Suppressor macrophage treated with lipopolysaccharide for 1 hour (primary cell): ENCODE results near the gene TM9SF4.
A peak's percentile ranks its signal among the peaks of the same experiment; 100 is the strongest.
"Not testable (repeated sequence)": the region's sequence is repeated elsewhere in the genome, so short reads cannot be mapped to it uniquely, and the experiment has no call there.

Source experiments
- DNase-seq, 3 donors: peaks; one replicate each; pipeline ENCODE4 v3.0.0-alpha.2; 2020 to 2022

The TM9SF4 gene

DNA sequence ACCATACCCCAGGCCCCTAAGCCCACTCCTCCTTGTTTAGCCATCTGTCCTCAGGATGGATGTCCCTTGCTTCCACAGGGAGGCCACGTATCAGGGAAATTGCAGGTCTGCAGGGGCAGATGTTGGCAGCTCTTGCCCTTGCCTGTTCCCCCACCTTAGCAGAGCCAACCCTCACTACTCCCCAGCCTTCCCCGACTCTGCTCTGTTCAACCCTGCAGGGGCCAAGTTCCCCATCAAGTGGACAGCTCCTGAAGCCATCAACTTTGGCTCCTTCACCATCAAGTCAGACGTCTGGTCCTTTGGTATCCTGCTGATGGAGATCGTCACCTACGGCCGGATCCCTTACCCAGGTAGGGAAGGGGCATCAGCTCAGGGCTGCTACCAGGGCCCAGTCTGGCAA, 10.7 kb upstream of the TM9SF4 start:
- DNase-seq: no peak

DNA sequence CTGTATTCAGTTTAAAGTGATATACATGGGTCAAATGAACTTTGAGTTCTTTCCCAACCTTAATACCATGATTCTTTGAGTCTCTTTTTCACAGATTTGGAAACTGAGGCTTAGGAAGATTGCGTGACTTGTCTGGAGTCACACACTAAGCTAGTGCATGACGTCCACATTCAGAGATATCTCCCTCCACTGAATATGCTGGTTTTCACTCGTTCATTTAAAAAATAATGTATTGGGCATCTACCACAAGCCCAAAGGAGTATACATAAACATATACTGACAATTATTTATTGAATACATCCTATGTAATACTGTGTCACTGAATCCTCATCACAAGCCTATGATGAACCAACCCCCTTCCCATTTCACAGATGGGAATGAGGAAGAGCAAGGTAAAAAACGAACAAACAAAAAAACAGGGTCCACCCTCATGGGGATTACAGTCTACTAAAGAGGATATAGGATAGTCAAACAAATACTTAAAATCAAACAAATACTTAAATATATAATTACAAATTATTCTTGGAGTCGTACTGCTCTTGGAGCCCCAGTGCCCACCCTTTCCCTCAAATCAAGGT, 611 bp upstream of the TM9SF4 start:
- DNase-seq: no peak

DNA sequence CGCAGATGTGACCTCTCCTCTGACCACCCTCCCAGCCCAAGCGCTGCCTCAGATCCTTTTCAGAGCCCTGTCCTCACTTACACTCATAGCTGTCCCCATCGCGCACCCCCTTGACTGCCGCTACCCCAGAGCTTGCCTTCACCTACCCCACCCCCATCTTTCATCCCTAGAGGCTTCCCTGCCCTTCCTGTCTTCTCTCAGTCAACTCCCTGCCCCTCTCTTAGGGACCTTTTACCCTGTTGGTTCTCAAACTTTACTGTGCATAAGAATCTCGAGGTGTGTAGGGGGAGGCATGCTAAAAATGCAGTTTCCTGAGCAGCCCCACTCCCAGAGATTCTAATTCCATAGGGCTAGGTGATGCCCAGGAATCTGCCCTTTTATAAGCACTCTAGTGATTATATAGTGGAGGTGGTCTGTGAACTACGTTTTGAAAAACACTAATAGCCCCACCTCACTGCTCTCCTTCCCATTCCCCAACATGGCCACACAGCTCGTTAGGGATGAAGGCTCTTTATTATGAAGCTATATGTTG, 725 bp downstream of the TM9SF4 start:
- no peak for DNase-seq

DNA sequence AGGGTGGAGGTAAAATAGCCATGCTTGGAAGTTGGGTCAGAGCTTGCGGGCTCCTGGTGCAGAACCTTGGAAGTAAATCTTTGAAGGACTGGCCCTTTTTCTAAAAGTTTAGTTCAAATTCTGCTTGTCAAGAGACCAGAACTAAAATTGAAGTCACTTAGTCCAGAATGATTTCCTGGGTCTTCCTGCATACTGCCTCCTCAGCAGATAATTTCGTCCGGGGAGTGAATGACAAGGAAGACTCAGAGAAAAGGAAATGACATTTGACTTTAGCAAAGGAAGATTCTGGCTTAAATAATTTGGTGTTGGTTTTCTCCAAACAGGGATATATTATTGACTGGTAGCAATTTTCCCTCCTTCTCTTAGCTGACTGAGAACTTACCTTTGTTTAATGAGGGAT, 1.2 kb downstream of the TM9SF4 start:
- peak in 1 of 3 donors; percentile 20 for DNase-seq

DNA sequence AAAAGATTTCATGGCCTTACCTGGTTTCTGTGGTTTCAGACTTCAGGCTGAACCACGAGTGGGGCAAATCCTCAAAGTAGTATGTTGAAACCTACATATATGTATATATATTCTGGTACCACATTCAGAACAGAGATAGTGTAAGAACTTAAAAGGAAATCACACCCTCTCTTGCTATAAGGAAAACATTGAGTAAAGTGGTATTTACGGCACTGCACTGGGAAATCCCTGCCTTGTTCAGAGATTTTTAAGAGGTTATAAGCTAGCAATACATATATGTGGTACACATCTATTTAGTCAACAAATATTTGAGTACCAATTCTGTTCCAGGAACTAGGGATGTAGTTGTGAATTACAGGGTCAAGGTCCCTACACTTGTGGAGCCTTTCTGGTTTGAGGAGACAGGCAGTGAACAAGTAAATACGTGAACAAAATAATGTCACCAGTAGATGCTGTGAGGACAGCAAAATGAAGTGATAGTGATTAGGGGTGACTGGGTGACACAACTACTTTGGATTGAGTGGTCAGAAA, 1.7 kb downstream of the TM9SF4 start:
- DNase-seq: peak in 2 of 3 donors; percentile 28 to 39

DNA sequence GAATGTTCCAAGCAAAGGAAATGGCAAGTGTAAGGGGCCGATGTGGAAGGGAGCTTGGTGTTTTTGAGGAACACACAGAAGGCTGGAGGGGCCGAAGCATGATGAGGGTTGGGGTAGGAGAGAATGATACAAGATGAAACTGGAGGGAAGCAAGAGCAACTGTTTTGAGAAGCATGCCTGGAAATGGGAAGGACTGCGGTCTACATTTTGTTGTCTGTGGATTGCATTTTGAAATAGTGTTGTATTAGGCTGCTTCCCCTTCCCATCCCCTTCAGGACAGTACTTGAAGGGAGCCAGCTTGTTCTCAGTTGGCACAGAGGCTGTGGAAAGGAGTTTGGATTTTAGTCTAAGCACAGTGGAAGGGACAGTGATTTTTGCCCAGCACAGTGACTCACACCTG, 2.2 kb downstream of the TM9SF4 start:
- DNase-seq: peak; percentile 41 to 53 (median 47)

DNA sequence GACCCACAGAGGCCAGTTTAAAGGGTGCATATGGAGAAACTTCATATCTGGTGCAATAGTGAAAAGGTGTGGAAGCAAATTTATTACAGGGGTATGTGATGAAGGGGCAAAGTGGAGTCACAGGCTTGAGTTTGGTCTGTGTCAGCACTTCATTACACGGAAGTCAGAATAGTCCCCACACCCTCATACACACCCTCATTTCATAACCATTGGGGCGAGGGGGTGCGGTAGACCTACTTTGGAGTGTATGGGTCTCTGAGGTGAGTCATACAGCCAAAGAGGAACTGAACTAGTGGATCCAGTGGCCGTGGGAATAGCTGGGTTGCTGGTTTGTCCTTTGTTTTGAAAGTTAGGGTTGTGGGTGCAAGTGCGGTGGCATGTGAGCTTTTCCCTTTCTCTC, 3.3 kb downstream of the TM9SF4 start:
- peak; percentile 92 to 95 (median 94) for DNase-seq

DNA sequence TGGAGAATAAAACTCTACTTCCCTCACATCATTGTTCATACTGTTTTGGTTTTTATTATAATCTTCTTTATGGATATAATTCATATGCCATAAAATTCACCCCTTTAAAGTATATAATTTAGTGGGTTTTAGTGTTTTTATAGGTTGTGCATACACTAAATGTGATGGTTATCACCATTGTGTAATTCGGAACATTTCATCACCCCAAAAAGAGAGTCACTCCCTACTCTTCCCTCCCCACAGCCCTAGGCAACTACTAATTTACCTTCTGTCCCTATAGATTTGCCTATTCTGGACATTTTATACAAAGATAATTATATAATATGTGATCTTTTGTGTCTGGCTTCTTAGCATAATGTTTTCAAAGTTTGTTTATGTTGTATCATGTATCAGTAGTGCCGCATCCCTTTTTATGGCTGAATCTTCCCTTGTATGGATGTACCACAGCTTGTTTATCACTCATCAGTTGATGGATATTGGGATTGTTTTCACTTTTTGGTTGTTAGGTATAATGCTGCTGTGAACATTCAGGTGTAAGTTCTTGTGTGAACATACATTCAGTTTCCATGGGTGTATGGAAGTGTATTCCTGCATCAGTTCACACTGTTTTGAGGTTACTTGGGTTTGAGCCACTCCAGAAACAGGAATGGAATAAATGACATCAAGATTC, 4.2 kb downstream of the TM9SF4 start:
- DNase-seq: peak; percentile 33 to 42 (median 34)

DNA sequence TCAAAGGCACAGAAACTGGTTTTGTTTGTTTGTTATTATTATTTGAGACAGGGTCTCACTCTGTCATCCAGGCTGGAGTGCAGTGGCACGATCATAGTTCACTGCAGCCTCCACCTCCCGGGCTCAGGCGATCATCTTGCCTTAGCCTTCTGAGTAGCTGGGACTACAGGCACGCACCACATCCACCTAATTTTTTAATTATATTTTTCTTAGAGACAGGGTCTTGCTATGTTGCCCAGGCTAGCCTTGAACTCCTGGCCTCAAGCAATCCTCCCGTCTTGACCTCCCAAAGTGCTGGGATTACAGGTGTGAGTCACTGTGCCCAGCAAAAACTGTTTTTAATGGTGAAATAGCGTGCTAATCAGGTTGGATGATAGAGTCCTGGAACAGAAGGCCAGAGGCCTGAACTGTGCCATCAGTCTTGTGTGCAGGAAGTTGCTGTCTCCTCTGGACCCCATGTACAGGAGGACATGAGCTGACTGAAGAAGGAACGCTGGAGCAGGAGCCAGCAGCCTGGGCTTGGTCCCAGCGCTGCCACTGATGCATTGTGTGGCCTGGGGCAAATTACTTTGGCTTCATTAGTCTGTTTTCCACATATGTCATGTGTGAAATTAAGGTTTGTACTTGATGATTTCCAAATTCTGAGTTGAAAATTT, 4.9 kb downstream of the TM9SF4 start:
- DNase-seq: no peak

DNA sequence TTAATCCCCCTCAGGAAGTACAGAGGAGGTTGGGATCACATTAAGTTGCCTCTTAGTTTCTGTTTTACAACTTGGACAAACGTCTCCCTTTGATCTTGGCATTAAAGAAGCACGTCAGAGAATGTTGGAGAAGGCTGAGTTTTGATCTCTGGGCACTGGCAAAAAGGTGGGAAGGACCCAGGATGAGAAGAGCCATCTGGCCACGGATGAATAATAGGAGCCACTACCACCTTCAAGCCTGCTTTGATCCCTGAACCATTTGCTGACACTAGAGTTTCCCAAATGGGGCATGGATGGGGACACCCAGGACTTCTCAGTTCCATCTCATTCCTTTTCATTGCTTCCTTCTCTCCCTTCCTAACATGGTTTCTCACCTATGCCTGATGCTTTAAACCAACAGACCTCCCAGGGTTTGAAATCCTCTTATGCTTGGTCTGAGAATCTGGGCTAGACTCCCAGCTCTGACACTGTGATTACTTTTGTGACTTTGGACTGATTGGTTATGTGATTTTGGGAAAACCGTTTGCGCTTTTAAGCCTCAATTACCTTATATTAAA, 5.8 kb downstream of the TM9SF4 start:
- DNase-seq: no peak

DNA sequence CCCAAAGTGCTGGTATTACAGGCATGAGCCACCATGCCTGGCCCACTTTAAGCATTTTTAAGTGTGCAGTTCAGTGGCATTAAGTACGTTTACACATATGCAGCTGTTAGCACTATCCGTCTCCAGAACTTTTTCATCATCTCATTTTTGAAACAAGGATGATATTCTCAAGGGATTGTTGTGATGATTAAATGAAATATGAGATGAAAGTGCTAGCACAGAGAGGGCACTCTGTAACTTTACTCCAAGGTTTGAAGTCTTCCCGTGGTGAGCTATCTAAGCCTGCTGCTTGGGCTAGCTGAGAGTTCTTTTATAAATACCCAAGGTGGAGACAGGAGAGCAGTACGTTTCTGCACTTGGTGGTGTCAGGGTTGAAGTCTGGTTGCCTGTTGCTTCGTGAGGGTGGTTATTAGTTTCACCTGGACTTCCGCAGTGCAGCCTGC, 6.6 kb downstream of the TM9SF4 start:
- DNase-seq: no peak

DNA sequence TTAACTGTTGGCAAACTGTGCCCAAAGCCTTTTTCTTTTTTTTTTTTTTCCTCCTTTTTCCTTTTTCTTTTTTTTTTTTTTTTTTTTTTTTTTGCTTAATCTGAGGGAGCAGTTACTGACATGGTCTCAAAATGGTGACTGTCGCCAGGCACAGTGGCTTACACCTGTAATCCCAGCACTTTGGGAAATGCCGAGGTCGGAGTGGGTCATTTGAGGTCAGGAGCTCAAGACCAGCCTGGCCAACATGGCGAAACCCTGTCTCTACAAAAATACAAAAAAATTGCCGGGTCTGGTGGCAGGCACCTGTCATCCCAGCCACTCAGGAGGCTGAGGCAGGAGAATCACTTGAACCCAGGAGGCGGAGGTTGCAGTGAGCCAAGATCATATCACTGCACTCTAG, 7.3 kb downstream of the TM9SF4 start:
- not testable (repeated sequence) for DNase-seq

DNA sequence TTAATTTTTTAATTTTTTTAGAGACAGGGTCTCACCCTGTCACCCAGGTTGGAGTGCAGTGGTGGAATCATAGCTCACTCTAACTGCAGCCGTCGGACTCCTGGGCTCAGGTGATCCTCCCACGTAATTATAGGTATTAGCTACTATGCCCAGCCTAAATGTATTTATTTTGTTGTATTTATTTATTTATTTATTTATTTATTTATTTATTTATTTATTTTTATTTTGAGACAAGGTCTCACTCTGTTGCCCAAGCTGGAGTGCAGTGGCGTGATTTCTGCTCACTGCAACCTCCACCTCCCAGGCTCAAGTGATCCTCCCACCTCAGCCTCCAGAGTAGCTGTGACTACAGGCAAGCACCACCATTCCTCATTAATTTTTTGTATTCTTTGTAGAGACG, 8.9 kb downstream of the TM9SF4 start:
- not testable (repeated sequence) for DNase-seq

DNA sequence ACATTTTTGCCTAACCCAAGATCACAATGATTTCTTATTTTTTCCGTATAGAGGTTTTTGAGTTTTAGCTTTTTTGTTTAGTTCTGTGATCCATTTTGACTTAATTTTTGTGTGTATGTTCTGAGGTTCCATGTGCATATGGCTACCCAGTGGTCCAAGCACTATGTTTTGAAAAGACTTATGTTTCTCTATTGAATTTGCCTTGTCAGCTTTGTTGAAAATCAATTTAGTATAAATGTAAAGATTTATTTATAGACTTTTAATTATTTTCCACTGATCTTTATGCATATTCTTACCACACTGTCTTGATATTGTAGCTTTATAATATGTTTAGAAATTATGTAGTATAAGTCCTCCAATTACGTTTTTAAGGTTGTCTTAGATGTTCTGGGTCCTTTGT, 10.2 kb downstream of the TM9SF4 start:
- no peak for DNase-seq

DNA sequence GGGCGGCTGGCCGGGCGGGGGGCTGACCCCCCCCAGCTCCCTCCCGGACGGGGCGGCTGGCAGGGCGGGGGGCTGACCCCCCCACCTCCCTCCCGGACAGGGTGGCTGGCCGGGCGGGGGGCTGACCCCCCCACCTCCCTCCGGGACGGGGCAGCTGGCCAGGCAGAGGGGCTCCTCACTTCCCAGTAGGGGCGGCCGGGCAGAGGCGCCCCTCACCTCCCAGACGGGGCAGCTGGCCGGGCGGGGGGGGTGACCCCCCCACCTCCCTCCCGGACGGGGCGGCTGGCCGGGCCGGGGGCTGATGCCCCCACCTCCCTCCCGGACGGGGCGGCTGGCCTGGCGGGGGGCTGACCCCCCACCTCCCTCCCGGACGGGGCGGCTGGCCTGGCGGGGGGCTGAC, 12.4 kb downstream of the TM9SF4 start:
- not testable (repeated sequence) for DNase-seq

DNA sequence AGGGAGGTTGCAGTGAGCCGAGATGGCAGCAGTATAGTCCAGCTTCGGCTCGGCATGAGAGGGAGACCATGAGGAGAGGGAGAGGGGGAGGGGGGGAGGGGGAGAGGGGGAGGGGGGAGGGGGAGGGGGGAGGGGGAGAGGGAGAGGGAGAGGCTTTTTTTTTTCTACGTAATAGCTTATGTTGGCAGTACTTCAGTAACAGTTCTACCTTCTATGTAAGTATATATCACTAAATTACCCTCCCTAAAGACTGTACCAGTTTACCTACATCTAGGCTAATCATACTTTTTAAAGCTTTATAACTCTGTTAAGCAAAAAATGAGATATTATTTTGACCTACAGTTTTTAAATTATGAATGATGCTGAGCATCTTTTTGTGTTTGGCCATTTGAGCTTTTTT, 13.6 kb downstream of the TM9SF4 start:
- DNase-seq: no peak

DNA sequence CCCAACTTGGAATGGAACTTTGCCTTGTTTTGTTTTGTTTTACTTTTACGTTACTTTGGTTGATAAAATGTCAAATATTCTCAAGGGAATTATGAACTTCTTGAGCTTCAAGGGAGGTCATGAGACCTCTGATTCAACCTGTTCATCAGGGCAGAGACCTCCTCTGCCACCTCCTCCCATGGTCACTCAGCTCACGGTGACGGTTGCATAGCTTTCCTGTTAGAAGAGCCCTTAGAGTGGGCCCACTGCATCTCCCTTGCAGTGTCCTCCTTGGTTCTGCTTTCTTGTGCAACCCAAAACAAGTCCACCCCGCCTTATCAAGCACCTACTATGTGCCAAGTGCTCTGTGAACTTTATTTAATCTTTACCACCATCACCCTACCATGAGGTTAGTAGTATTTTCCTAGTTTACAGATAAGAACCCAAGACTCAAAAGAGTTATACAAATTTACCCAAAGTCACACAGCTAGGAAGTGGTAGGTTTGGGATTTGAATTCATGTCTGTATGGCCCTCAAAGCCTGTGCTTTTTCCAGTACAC, 15.5 kb downstream of the TM9SF4 start:
- DNase-seq: no peak

DNA sequence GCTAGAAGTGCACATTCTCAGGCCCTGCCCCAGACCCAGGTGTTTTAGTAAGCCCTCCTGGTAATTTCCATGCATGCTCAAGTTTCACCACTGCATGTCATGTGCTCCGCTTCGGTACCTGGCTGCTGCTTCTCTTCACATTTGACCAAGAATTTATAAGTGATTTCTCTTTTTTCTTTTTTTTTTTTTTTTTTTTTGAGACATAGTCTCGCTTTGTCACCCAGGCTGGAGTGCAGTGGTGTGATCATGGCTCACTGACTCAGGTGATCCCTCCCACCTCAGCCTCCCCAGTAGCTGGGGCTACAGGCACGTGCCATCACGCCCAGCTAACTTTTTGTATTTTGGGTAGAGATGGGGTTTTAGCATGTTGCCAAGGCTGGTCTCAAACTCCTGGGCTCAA, 16.0 kb downstream of the TM9SF4 start:
- no peak for DNase-seq

DNA sequence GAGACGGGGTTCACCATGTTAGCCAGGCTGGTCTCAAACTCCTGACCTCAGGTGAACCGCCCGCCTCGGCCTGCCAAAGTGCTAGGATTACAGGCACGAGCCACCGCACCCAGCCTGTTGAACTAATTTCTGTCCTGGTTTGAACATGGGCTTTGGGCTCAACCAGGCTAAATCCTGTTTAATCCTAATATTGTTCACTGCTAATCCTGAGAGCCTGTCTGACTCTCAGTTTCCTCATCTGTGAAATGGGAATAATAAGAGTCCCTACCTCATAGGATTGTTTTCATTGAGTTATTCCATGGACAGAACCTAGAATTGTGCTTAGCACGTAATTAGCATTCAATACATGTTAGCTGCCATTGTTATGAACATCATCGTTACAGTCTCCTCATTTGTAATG, 17.4 kb downstream of the TM9SF4 start:
- no peak for DNase-seq

DNA sequence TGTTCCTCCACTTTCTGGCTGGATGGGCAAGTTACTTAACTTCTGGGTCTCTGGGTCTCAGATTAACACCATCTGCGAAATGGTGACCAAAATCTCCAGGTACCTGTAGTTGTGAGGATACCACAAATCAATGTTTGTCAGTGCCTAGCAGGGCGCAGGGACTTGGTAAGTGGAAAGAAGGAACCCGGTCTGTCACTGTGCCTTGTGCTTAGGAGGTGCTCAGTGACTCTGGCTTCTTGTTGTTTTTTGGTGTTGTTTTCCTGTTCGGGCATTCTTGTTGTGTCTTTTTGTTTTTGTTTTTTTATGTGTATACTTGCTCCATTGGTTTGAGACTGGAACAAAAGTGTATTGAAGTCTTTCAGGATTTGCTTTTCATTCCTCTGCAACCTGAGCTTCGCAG, 17.8 kb downstream of the TM9SF4 start:
- DNase-seq: no peak

DNA sequence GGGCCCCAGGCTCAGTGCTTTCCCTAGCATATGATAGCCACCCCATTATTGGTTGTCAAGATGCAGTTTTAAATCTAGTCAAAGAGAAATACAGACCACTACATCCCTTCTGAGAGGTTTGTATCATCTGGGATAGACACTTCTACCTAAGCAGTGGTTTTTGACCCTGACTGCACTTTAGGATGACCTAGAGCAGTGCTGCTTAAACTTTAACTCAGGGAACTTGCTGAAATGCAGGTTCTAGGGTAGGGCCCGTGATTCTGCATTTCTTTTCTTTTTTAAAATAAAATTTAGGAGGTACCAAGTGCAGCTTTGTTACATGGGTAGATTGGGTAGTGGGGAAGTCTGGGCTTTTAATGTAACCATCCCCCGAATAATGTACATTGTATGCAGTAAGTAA, 18.7 kb downstream of the TM9SF4 start:
- DNase-seq: no peak

DNA sequence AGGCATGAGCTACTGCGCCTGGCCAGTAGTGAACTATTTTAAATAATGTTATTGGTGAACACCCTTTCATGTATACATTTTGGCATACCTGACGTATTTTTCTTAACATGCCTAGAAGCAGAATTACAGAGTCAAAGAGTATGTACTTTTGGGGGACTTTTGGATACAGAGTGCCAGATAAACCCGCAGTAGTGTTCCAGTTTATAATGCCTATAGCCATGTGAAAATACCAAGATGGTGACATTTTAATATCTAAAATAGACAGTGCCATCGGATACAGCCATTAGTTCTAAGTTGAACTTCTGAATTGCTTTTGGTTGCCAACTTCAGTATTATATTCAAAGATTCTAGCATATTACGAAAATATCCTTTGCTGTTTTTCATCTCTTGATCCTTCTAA, 20.3 kb downstream of the TM9SF4 start:
- no peak for DNase-seq

DNA sequence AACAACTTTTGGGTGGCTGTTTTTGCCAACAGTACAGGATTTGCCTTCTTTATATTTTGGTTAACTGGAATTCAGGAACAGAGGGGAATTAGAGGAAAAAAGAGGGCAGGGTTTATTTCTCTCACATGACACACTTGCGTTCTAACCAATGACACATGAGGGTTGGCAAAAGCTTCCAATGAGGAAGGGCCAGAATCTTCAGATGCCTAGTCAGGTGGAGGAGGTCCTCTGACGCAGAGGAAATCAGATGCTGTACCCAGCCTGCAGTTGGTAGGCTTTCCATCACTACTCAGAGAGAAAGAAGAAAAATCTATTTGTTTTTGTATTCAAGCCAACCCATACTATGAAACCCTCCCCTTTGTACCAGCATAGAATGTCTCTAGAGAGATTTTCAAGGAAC, 20.8 kb downstream of the TM9SF4 start:
- DNase-seq: no peak
